Gastrocnemius medialis (tissue), 4 donors: ENCODE results near the gene ALK. TPM values are rescaled to one million over a fixed set of nuclear protein-coding genes. Genes with fewer than 3 reads are reported as not detected.

Source experiments
- ATAC-seq, 2 donors: fragments of 150-250 bp; one replicate each; pipeline ENCODE4 v1.9.1; 2016
- DNase-seq, 2 donors: peaks; one replicate each; pipeline ENCODE4 v3.0.0-alpha.2; 2019
- H3K27ac ChIP-seq, 4 donors: fragments of 200-600 bp; sonication (generic); 1 replicate in 1 of 4; 2 replicates in 3 of 4; pipeline ENCODE4 v1.5.1; 2016 to 2018; ENCODE audit warnings: mild to moderate bottlenecking in 2 of 4, moderate library complexity in 1 of 4
- H3K27me3 ChIP-seq, 3 donors: fragments of 200-600 bp; sonication (generic) in 2 of 3; 1 replicate in 1 of 3; 2 replicates in 2 of 3; pipeline versions ENCODE4 v1.5.1 to v1.6.0; 2016 to 2019; ENCODE audit warnings: mild to moderate bottlenecking in 1 of 3, moderate library complexity in 1 of 3
- H3K36me3 ChIP-seq, 2 donors: fragments of 200-600 bp; sonication (generic) in 1 of 2; one replicate each; pipeline ENCODE4 v1.5.1; 2017 to 2018
- H3K4me1 ChIP-seq, 2 donors: fragments of 200-600 bp; sonication (generic) in 1 of 2; one replicate each; pipeline ENCODE4 v1.5.1; 2016 to 2017; ENCODE audit warnings: mild to moderate bottlenecking in 2 of 2
- H3K4me3 ChIP-seq, 4 donors: fragments of 200-600 bp; sonication (generic) in 3 of 4; 1 replicate in 1 of 4; 2 replicates in 3 of 4; pipeline ENCODE4 v1.5.1; 2016 to 2019; ENCODE audit warnings: mild to moderate bottlenecking in 2 of 4
- H3K9me3 ChIP-seq, 3 donors: fragments of 200-600 bp; sonication (generic) in 2 of 3; 1 replicate in 1 of 3; 2 replicates in 2 of 3; pipeline ENCODE4 v1.5.1; 2016 to 2019
- POLR2A ChIP-seq, 2 donors: fragments of 450-650 bp; IDR thresholded peaks; one replicate each; pipeline ENCODE4 v1.6.1; 2017; ENCODE audit warnings: antibody characterized with exemption in 2 of 2, mild to moderate bottlenecking in 2 of 2, moderate library complexity in 2 of 2
- in situ Hi-C, 4 donors: fragments of 200-750 bp; cut with MboI; loops; one replicate each; pipeline versions ENCODE4 v1.15.0 to v1.8.0; 2017; ENCODE audit warnings: low sequenced_read_pairs in 4 of 4
- intact Hi-C: fragments of 100-400 bp; cut with DNase I; formaldehyde crosslinking; loops from one replicate; pipeline ENCODE4 v1.15.1; 2023; ENCODE audit warnings: low total_unique reads
- total RNA-seq, 4 donors: library from RNA; depleted of rRNA; stranded (reverse); fragments of >200 nt; gene quantifications; one replicate each; pipeline versions ENCODE4 v1.1.0 to v1.2.3, GENCODE V29; 2016
- TF ChIP-seq, protein P1 (sequence below), 5 experiments: fragments of 450-650 bp in 3 of 5; fragments of 200-600 bp in 2 of 5; sonication (generic) in 2 of 5; IDR thresholded peaks in 4 of 5; conservative IDR thresholded peaks in 1 of 5; 1 replicate in 4 of 5; 2 replicates in 1 of 5; pipeline ENCODE4 v1.5.1; 2016 to 2019; ENCODE audit warnings: antibody characterized with exemption in 5 of 5, mild to moderate bottlenecking in 3 of 5, moderate library complexity in 3 of 5

Gene ALK
- total RNA-seq, 4 donors from 2014 or later: not detected

DNA sequence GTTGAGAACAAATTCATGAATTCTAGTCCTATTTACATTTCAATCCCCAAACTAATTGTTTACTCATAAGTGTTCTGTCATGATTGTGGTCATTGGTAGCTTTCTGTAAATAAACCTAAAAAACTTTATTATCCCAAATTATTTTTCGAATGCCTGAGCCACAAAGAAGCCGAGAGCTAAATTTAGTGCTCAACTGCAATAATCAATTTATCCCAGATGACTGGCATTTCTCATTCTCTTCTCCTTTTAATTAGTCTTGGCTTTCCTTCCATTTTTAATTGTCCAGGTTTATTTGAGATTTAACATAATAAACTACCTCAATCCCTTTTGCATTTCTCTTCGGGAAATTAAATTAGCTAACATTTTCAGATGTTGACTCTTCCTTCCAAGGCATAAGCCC is 308.3 kb downstream of the ALK start:
- Histone ChIP-seq H3K9me3 (no peaks in the 10 kb centered on the region), H3K36me3 (no peaks in the 10 kb centered on the region), H3K4me3 (no peak overlapping the region), H3K4me1 (no peaks in the 10 kb centered on the region), H3K27ac (no peak overlapping the region), H3K27me3 (peaks cover 0 to 3% (median 0%) of the 10 kb centered on the region in 3 donors)
- intact Hi-C loops: no loop called here
- in situ Hi-C loops: no loop called here
- DNase-seq (no peak), ATAC-seq (no peak)
- TF ChIP-seq POLR2A (IDR thresholded peaks at IDR 0.05): no peak
- TF ChIP-seq, protein P1, sequence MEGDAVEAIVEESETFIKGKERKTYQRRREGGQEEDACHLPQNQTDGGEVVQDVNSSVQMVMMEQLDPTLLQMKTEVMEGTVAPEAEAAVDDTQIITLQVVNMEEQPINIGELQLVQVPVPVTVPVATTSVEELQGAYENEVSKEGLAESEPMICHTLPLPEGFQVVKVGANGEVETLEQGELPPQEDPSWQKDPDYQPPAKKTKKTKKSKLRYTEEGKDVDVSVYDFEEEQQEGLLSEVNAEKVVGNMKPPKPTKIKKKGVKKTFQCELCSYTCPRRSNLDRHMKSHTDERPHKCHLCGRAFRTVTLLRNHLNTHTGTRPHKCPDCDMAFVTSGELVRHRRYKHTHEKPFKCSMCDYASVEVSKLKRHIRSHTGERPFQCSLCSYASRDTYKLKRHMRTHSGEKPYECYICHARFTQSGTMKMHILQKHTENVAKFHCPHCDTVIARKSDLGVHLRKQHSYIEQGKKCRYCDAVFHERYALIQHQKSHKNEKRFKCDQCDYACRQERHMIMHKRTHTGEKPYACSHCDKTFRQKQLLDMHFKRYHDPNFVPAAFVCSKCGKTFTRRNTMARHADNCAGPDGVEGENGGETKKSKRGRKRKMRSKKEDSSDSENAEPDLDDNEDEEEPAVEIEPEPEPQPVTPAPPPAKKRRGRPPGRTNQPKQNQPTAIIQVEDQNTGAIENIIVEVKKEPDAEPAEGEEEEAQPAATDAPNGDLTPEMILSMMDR (IDR thresholded peaks at IDR 0.05 in 4 of 5, conservative IDR thresholded peaks at IDR 0.05 in 1 of 5): no peak

DNA sequence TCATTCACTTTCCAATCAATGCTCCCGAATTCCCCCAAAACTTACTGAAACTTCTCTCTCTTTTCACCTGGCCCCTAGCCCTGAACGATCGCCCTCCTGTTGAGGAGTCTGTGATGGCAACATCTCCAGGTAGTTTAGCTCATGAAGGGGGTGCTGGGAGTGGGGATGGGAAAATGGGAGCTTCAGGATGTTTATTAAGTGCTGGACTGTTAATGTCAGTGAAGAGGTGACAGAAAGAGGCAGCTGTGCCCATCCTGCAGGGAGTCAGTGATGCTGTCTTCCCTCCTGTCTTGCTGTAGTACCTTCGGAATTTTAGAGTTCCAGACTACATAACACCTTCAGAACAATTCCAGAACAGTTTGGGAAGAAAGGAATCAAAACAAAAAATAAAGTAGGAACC is 308.8 kb downstream of the ALK start:
- H3K4me1 ChIP-seq: no peaks in the 10 kb centered on the region
- no peak for ATAC-seq
- DNase-seq: no peak
- no peak overlapping the region for H3K4me3 ChIP-seq
- peaks cover 0 to 3% (median 0%) of the 10 kb centered on the region in 3 donors for H3K27me3 ChIP-seq
- H3K27ac ChIP-seq: no peak overlapping the region
- intact Hi-C loops: no loop called here
- no peak for TF ChIP-seq POLR2A (IDR thresholded peaks at IDR 0.05)
- TF ChIP-seq, protein P1 (IDR thresholded peaks at IDR 0.05 in 4 of 5, conservative IDR thresholded peaks at IDR 0.05 in 1 of 5): no peak
- in situ Hi-C loops: no loop called here
- no peaks in the 10 kb centered on the region for H3K9me3 ChIP-seq
- no peaks in the 10 kb centered on the region for H3K36me3 ChIP-seq

DNA sequence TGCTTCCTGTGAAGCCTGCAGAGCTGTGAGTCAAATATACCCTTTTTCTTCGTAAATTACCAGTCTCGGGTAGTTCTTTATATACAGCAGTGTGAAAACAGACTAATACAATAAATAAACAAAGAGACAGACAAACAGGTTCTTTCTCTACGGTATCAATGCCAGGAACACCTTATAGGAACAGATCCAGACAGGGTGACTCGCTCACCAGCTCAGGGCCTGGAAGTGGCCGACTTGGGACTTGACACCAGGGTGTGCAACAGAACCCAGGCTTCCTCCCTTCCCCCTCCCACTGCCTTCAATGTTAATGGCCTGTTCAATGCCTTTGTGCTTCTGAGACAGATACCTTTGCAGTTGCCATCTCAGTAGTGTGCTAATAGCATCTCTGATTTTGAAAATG is 309.5 kb downstream of the ALK start:
- no peaks in the 10 kb centered on the region for H3K36me3 ChIP-seq
- H3K9me3 ChIP-seq: no peaks in the 10 kb centered on the region
- DNase-seq (no peak), ATAC-seq (no peak)
- H3K4me1 ChIP-seq: no peaks in the 10 kb centered on the region
- intact Hi-C loops (no loop called here), in situ Hi-C loops (no loop called here)
- no peak overlapping the region for H3K27ac ChIP-seq
- H3K27me3 ChIP-seq: peaks cover 0 to 3% (median 0%) of the 10 kb centered on the region in 3 donors
- no peak overlapping the region for H3K4me3 ChIP-seq
- no peak for TF ChIP-seq POLR2A (IDR thresholded peaks at IDR 0.05)
- TF ChIP-seq, protein P1 (IDR thresholded peaks at IDR 0.05 in 4 of 5, conservative IDR thresholded peaks at IDR 0.05 in 1 of 5): no peak

DNA sequence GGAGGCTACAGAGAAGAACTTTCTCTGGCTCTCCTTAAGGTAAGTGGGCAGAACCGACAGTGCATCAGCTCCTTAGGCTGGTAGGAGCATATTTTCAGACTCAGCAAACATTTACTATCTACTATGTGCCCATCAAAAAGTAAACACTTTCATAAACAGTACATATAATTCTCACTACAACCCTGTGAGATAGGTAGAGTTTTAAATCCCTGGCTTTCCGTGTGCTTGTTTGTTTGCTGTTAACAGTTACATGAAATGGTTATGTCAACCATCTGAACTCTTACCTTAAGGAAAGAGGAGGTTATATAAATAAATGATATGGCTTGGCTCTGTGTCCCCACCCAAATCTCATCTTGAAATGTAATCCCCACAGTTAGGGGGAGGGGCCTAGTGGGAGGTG is 310.1 kb downstream of the ALK start:
- ATAC-seq (no peak), DNase-seq (no peak)
- intact Hi-C loops: no loop called here
- H3K36me3 ChIP-seq: no peaks in the 10 kb centered on the region
- H3K27ac ChIP-seq: no peak overlapping the region
- no peaks in the 10 kb centered on the region for H3K9me3 ChIP-seq
- no peaks in the 10 kb centered on the region for H3K4me1 ChIP-seq
- TF ChIP-seq, protein P1 (IDR thresholded peaks at IDR 0.05 in 4 of 5, conservative IDR thresholded peaks at IDR 0.05 in 1 of 5): no peak
- TF ChIP-seq POLR2A (IDR thresholded peaks at IDR 0.05): no peak
- peaks cover 0 to 3% (median 0%) of the 10 kb centered on the region in 3 donors for H3K27me3 ChIP-seq
- no peak overlapping the region for H3K4me3 ChIP-seq
- in situ Hi-C loops: no loop called here

DNA sequence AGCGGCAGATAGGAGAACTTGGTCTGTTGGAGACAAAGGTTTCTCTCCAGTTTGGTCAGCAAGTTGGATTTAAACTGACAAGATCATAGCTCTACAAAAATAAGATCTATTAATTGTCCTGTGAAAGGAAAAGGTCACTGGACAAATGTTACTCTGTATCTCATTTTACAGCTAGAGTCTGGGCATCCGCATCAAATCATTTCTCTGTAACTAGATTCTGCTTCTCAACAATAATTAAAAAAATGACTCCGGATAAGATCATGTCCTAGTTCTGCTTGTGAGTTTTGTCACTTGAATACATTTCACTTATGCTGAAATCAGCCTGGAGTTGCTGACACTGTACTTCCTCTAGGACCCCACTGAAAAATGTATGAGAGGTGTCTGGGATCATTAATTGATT is 310.8 kb downstream of the ALK start:
- Histone ChIP-seq H3K9me3 (no peaks in the 10 kb centered on the region), H3K36me3 (no peaks in the 10 kb centered on the region), H3K27me3 (peaks cover 0 to 3% (median 0%) of the 10 kb centered on the region in 3 donors), H3K4me1 (no peaks in the 10 kb centered on the region), H3K27ac (no peak overlapping the region), H3K4me3 (no peak overlapping the region)
- TF ChIP-seq, protein P1 (IDR thresholded peaks at IDR 0.05 in 4 of 5, conservative IDR thresholded peaks at IDR 0.05 in 1 of 5): no peak
- no peak for TF ChIP-seq POLR2A (IDR thresholded peaks at IDR 0.05)
- no peak for ATAC-seq
- DNase-seq: no peak
- intact Hi-C loops: no loop called here
- in situ Hi-C loops: no loop called here
